Astrocyte (in vitro differentiated cells and primary cell): ENCODE results near the gene TTC9. TPM values are rescaled to one million over a fixed set of nuclear protein-coding genes. Genes with fewer than 3 reads are reported as not detected.

ENCODE experiments used
- DNase-seq: peaks from one replicate; pipeline ENCODE4 v3.0.0-alpha.2; 2010; ENCODE audit warnings: low read depth
- FAIRE-seq: peaks from 2 replicates; lab custom pipeline; 2011; peaks lifted over from hg19 to GRCh38; lab: Jason Lieb, UNC
- H2AFZ ChIP-seq: 2 replicates; pipeline ENCODE4 v1.6.0; 2012; ENCODE audit warnings: low read depth, low read length, inconsistent platforms
- H3K27ac ChIP-seq: 2 replicates; pipeline ENCODE4 v1.5.1; 2011; ENCODE audit warnings: low read depth, low read length, inconsistent platforms
- H3K27me3 ChIP-seq: 2 replicates; pipeline ENCODE4 v1.6.0; 2011; ENCODE audit warnings: low read length, inconsistent platforms; ENCODE audit not compliant: insufficient read depth
- H3K36me3 ChIP-seq: 2 replicates; pipeline ENCODE4 v1.5.1; 2011; ENCODE audit warnings: low read length, inconsistent platforms; ENCODE audit not compliant: insufficient read depth
- H3K4me1 ChIP-seq: 2 replicates; pipeline ENCODE4 v1.5.1; 2011; ENCODE audit warnings: low read length, inconsistent platforms; ENCODE audit not compliant: insufficient read depth
- H3K4me2 ChIP-seq: 2 replicates; pipeline ENCODE4 v1.6.0; 2012; ENCODE audit warnings: low read length, inconsistent platforms
- H3K4me3 ChIP-seq: 2 replicates; pipeline ENCODE4 v1.5.1; 2011; ENCODE audit warnings: low read depth, mild to moderate bottlenecking, low read length, inconsistent platforms; ENCODE audit not compliant: insufficient read depth
- H3K79me2 ChIP-seq: 2 replicates; pipeline ENCODE4 v1.6.0; 2012; ENCODE audit warnings: mild to moderate bottlenecking, low read length, inconsistent platforms; ENCODE audit not compliant: insufficient read depth
- H3K9ac ChIP-seq: 2 replicates; pipeline ENCODE4 v1.6.0; 2012; ENCODE audit warnings: mild to moderate bottlenecking, low read length, inconsistent platforms
- H3K9me3 ChIP-seq: 2 replicates; pipeline ENCODE4 v1.5.1; 2012; ENCODE audit warnings: low read depth, mild to moderate bottlenecking, low read length, inconsistent platforms; ENCODE audit not compliant: insufficient read depth
- H4K20me1 ChIP-seq: 2 replicates; pipeline ENCODE4 v1.6.0; 2012; ENCODE audit warnings: low read length, inconsistent platforms; ENCODE audit not compliant: insufficient read depth
- H3K27ac Mint-ChIP-seq: one replicate; pipeline ENCODE4 v1.8.0; 2021; ENCODE audit warnings: mild to moderate bottlenecking, mixed read lengths; ENCODE audit not compliant: unreplicated experiment
- H3K27me3 Mint-ChIP-seq: one replicate; pipeline ENCODE4 v1.8.0; 2021; ENCODE audit warnings: low read depth, mixed read lengths; ENCODE audit not compliant: unreplicated experiment
- H3K36me3 Mint-ChIP-seq: one replicate; pipeline ENCODE4 v1.8.0; 2021; ENCODE audit warnings: low read depth, mixed read lengths; ENCODE audit not compliant: unreplicated experiment
- H3K4me1 Mint-ChIP-seq: one replicate; pipeline ENCODE4 v1.8.0; 2021; ENCODE audit warnings: low read depth, mixed read lengths; ENCODE audit not compliant: unreplicated experiment
- H3K4me3 Mint-ChIP-seq: one replicate; pipeline ENCODE4 v1.8.0; 2021; ENCODE audit warnings: mild to moderate bottlenecking, moderate library complexity, mixed read lengths; ENCODE audit not compliant: unreplicated experiment
- H3K9me3 Mint-ChIP-seq: one replicate; pipeline ENCODE4 v1.8.0; 2021; ENCODE audit warnings: mild to moderate bottlenecking, mixed read lengths; ENCODE audit not compliant: unreplicated experiment
- EZH2 ChIP-seq: IDR thresholded peaks from 2 replicates; pipeline ENCODE4 v1.6.1; 2012; ENCODE audit warnings: mild to moderate bottlenecking, low read length, inconsistent platforms; ENCODE audit not compliant: insufficient read depth
- total RNA-seq: library from RNA; stranded (reverse); gene quantifications from 2 replicates; pipeline ENCODE4 v1.2.1, GENCODE V29; 2021
- TF ChIP-seq, protein P1 (sequence below): IDR thresholded peaks from 2 replicates; pipeline ENCODE4 v1.5.1; 2011; ENCODE audit warnings: low read depth, mild to moderate bottlenecking, inconsistent platforms, low read length, moderate library complexity; ENCODE audit not compliant: insufficient read depth

TTC9 gene
- total RNA-seq, 1 donor from 2014 or later: 8.4 TPM

DNA sequence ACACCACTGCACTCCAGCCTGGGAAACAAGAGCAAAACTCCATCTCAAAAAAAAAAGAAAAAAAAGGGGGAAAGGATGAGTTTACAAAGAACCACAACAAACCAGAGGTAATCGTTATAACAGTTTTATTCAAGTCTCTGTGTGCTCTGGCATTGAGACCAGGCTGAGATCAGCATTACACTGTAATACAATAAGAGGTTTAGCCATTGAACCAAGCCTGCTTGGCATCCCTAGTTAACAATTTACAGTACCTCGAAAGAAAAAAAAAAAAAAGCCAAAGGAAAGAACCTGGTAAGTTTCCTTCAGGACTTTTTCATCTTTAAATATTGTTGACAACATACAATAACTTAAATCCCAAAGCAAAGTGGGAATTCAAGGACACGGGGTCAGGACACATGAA, 80.7 kb downstream of the TTC9 start:
- DNase-seq (no peak), FAIRE-seq (no peak)
- Mint-ChIP-seq H3K27ac (no peak overlapping the region), H3K36me3 (peaks cover 10% of the 10 kb centered on the region), H3K4me1 (no peaks in the 10 kb centered on the region), H3K9me3 (peaks cover 2% of the 10 kb centered on the region), H3K27me3 (peaks cover 9% of the 10 kb centered on the region), H3K4me3 (no peak overlapping the region)
- no peak overlapping the region for H2AFZ ChIP-seq
- no peak overlapping the region for H3K4me3 ChIP-seq
- no peaks in the 10 kb centered on the region for H3K36me3 ChIP-seq
- H3K79me2 ChIP-seq: no peaks in the 10 kb centered on the region
- no peaks in the 10 kb centered on the region for H3K9me3 ChIP-seq
- TF ChIP-seq, protein P1, sequence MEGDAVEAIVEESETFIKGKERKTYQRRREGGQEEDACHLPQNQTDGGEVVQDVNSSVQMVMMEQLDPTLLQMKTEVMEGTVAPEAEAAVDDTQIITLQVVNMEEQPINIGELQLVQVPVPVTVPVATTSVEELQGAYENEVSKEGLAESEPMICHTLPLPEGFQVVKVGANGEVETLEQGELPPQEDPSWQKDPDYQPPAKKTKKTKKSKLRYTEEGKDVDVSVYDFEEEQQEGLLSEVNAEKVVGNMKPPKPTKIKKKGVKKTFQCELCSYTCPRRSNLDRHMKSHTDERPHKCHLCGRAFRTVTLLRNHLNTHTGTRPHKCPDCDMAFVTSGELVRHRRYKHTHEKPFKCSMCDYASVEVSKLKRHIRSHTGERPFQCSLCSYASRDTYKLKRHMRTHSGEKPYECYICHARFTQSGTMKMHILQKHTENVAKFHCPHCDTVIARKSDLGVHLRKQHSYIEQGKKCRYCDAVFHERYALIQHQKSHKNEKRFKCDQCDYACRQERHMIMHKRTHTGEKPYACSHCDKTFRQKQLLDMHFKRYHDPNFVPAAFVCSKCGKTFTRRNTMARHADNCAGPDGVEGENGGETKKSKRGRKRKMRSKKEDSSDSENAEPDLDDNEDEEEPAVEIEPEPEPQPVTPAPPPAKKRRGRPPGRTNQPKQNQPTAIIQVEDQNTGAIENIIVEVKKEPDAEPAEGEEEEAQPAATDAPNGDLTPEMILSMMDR: no peak
- no peak for TF ChIP-seq EZH2
- H3K9ac ChIP-seq: no peak overlapping the region
- H3K27me3 ChIP-seq: peaks cover 3% of the 10 kb centered on the region
- H3K4me2 ChIP-seq: no peak overlapping the region
- no peaks in the 10 kb centered on the region for H3K4me1 ChIP-seq
- no peak overlapping the region for H3K27ac ChIP-seq
- H4K20me1 ChIP-seq: no peaks in the 10 kb centered on the region

DNA sequence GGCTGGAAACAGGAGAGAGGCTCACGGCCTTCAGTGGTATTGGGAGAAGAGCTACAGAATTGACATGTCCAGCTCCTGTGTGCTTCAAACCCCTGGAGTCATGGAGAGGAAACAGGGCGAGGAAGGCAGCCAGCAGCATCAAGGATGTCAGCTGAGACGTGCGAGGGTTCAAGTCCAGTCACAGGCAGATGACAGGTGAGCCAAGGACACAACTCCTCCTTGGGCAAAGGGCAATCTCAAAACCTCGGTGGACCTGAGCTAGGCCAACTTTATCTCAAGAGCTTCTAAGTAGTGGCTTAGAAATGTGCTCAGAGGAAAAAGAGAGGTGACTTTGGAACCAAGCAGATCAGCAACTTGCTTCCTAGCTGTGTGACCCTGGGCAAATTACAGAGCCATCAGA, 81.6 kb downstream of the TTC9 start:
- DNase-seq: no peak
- Histone ChIP-seq H3K4me2 (no peak overlapping the region), H4K20me1 (no peaks in the 10 kb centered on the region), H3K36me3 (no peaks in the 10 kb centered on the region), H3K79me2 (no peaks in the 10 kb centered on the region), H3K4me1 (no peaks in the 10 kb centered on the region), H3K4me3 (no peak overlapping the region), H2AFZ (no peak overlapping the region), H3K27me3 (peaks cover 3% of the 10 kb centered on the region), H3K9me3 (no peaks in the 10 kb centered on the region), H3K9ac (no peak overlapping the region), H3K27ac (no peak overlapping the region)
- H3K4me1 Mint-ChIP-seq: no peaks in the 10 kb centered on the region
- H3K4me3 Mint-ChIP-seq: no peak overlapping the region
- H3K9me3 Mint-ChIP-seq: peaks cover 2% of the 10 kb centered on the region
- TF ChIP-seq EZH2: no peak
- TF ChIP-seq, protein P1: no peak
- H3K36me3 Mint-ChIP-seq: peaks cover 15% of the 10 kb centered on the region
- H3K27me3 Mint-ChIP-seq: peaks cover 5% of the 10 kb centered on the region
- H3K27ac Mint-ChIP-seq: no peak overlapping the region
- no peak for FAIRE-seq

DNA sequence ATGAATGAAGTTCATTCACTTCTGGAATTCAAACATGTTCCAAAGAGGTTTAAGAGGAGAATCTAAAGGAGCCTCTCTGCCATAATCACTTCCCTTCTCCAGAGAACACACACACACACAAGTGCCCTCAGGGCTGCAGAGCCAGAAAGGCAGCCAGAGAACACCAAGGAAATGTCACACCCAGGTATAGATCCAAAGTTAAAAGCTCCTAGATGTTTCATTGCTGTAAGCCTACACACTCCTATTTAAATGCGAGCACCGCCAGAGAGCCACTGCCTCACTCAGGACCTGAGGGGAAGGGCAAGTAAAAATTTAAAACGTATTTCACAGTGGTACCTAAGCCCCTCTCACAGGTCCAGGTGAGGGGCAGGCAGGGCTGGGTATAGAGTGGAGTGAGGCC, 82.4 kb downstream of the TTC9 start:
- no peaks in the 10 kb centered on the region for H3K36me3 ChIP-seq
- H3K4me1 Mint-ChIP-seq: no peaks in the 10 kb centered on the region
- H4K20me1 ChIP-seq: no peaks in the 10 kb centered on the region
- no peaks in the 10 kb centered on the region for H3K9me3 ChIP-seq
- no peak for DNase-seq
- TF ChIP-seq, protein P1: no peak
- no peak for TF ChIP-seq EZH2
- H3K9me3 Mint-ChIP-seq: peaks cover 2% of the 10 kb centered on the region
- H3K27me3 Mint-ChIP-seq: peaks cover 5% of the 10 kb centered on the region
- no peaks in the 10 kb centered on the region for H3K4me1 ChIP-seq
- H3K27ac Mint-ChIP-seq: no peak overlapping the region
- no peak for FAIRE-seq
- no peak overlapping the region for H2AFZ ChIP-seq
- no peak overlapping the region for H3K4me2 ChIP-seq
- peaks cover 3% of the 10 kb centered on the region for H3K27me3 ChIP-seq
- H3K4me3 Mint-ChIP-seq: no peak overlapping the region
- no peak overlapping the region for H3K4me3 ChIP-seq
- no peaks in the 10 kb centered on the region for H3K79me2 ChIP-seq
- no peak overlapping the region for H3K27ac ChIP-seq
- no peak overlapping the region for H3K9ac ChIP-seq
- peaks cover 22% of the 10 kb centered on the region for H3K36me3 Mint-ChIP-seq
